Measurements from ENCODE around the gene TMCO4. TPM values are rescaled to one million over a fixed set of nuclear protein-coding genes. Genes with fewer than 3 reads are reported as not detected.
A peak's percentile ranks its signal among the peaks of the same experiment; 100 is the strongest.

The TMCO4 gene
- total and polyA plus RNA-seq, 2 of the 4 experiments (the other 2 are of a cell fraction), result 7.3 to 8.6 TPM

DNA sequence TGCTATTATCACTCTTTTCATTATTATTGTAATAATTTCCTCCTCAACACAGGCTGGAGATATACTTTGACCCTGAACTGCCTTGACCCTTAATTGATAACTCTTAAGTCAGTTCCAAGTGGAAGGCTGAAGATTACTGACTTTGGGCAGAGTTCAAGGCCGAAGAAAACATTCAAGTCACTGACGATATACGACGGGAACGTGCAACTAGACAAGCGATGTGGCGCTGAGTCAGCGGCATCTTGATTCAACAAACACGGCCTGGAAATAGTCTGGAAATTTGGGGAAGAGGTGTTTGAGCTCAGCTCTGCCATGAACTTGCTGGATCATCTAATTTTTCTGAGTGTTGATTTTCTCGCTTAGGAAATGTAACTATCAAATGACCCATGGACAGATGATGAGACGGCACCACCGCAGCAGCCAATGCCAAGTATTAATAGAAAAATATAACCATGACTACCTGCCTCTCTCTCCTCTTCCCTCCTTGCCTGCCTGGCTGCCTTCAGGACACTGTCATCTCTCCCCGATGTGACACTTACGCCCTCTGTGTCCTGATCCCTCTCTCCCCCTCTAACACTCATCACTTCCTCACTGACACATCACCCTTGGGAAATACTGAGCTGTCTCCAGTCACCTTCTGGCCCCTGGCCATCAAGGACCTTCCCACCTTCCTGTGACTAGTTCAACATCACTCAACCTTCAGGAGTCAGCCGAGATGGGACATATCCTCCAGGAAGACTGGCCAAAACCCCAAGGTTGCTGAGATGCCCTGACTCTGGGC lies 49.4 kb downstream of the TMCO4 start:
- H2BK120ac ChIP-seq (ENCODE audit: low read depth, low read length), result no peak overlapping the region
- in situ Hi-C loops (cut with MboI; ENCODE audit: low sequenced_read_pairs) (no loop called here), intact Hi-C loops (cut with micrococcal nuclease) (no loop called here), dilution Hi-C loops (cut with HindIII; ENCODE audit: low sequenced_read_pairs, unreplicated experiment) (no loop called here)
- H3K14ac ChIP-seq (replicated peaks; ENCODE audit: low read depth, low read length), result no peak overlapping the region
- H3K4me1 ChIP-seq (ENCODE audit: control insufficient read depth, insufficient read depth, low read length), result no peaks in the 10 kb centered on the region
- no peaks in the 10 kb centered on the region for H3K9me3 ChIP-seq (ENCODE audit: control insufficient read depth, insufficient read depth, low read length)
- no peak overlapping the region for H4K5ac ChIP-seq (ENCODE audit: low read depth, low read length)
- DNase-seq (peak; percentile 46), ATAC-seq (ENCODE audit: low read depth) (no peak)
- H3K27me3 ChIP-seq (ENCODE audit: control insufficient read depth, insufficient read depth, low read length), result no peaks in the 10 kb centered on the region
- H3K18ac ChIP-seq (ENCODE audit: low read depth, low read length), result no peak overlapping the region
- H3K27ac ChIP-seq (ENCODE audit: insufficient read depth, low read length), result no peak overlapping the region
- H2AK5ac ChIP-seq (ENCODE audit: low read depth, low read length), result no peak overlapping the region
- H2AFZ ChIP-seq (replicated peaks; ENCODE audit: low read length, poor library complexity), result no peak overlapping the region
- peaks cover 23% of the 10 kb centered on the region for H3K36me3 ChIP-seq (ENCODE audit: control insufficient read depth, insufficient read depth, low read length)
- ChIA-PET CTCF (no interaction called here), POLR2A (ENCODE audit: unreplicated experiment) (no interaction called here)
- H4K20me1 ChIP-seq (ENCODE audit: insufficient read depth, low read length), result no peaks in the 10 kb centered on the region
- no peak overlapping the region for H3K9ac ChIP-seq (ENCODE audit: low read depth, low read length)
- no peak overlapping the region for H3K4ac ChIP-seq (ENCODE audit: low read depth, low read length)
- H4K8ac ChIP-seq (ENCODE audit: low read depth in 2 of 2, low read length in 2 of 2), result no peak overlapping the region
- H3K23ac ChIP-seq (ENCODE audit: low read depth, low read length), result no peak overlapping the region
- no peak overlapping the region for H4K91ac ChIP-seq (ENCODE audit: insufficient read depth, low read depth, low read length)
- no peak overlapping the region for H3K56ac ChIP-seq (ENCODE audit: extremely low read depth, insufficient read depth, low read length)
- H2AK9ac ChIP-seq (replicated peaks; ENCODE audit: low read depth, low read length, poor library complexity), result peak overlapping the region; percentile 23
- 0 out of 4 replicates have a peak, but pooled peaks cover 0 to 3% of the 10 kb centered on the region in 2 experiments for H3K79me1 ChIP-seq (ENCODE audit: low read depth in 1 of 2, low read length in 2 of 2)
- no peak overlapping the region for H3K4me2 ChIP-seq (ENCODE audit: low read depth, low read length)
- no peak overlapping the region for H3K4me3 ChIP-seq (ENCODE audit: insufficient read depth, low read depth, low read length)
- H2BK20ac ChIP-seq (ENCODE audit: low read depth, low read length), result no peak overlapping the region
- WGBS, 2 experiments (ENCODE audit: extremely low coverage in 2 of 2, insufficient read length in 1 of 2), result 64% methylated on average over 11 of the region's 15 CpGs; no CpG with 5 or more reads in 1 of the 2 experiments
- H3K9me1 ChIP-seq (ENCODE audit: insufficient read depth, low read length), result no peaks in the 10 kb centered on the region; the same call in 1 of the 2 replicates
- BruUV-seq (replicated peaks), result no TSS peak
- no peak for TF ChIP-seq RCOR1 (IDR thresholded peaks at IDR 0.05; ENCODE audit: insufficient replicate concordance, low read length)
- TF ChIP-seq BHLHE40 (IDR thresholded peaks at IDR 0.05; ENCODE audit: low read depth, low read length), result no peak
- TF ChIP-seq, protein P1, sequence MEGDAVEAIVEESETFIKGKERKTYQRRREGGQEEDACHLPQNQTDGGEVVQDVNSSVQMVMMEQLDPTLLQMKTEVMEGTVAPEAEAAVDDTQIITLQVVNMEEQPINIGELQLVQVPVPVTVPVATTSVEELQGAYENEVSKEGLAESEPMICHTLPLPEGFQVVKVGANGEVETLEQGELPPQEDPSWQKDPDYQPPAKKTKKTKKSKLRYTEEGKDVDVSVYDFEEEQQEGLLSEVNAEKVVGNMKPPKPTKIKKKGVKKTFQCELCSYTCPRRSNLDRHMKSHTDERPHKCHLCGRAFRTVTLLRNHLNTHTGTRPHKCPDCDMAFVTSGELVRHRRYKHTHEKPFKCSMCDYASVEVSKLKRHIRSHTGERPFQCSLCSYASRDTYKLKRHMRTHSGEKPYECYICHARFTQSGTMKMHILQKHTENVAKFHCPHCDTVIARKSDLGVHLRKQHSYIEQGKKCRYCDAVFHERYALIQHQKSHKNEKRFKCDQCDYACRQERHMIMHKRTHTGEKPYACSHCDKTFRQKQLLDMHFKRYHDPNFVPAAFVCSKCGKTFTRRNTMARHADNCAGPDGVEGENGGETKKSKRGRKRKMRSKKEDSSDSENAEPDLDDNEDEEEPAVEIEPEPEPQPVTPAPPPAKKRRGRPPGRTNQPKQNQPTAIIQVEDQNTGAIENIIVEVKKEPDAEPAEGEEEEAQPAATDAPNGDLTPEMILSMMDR (conservative IDR thresholded peaks at IDR 0.05; ENCODE audit: low read depth, low read length), result no peak
- TF ChIP-seq RAD21 (IDR thresholded peaks at IDR 0.05; ENCODE audit: low read length), result no peak
- TF ChIP-seq MXI1 (IDR thresholded peaks at IDR 0.05; ENCODE audit: borderline replicate concordance, low read depth, low read length), result no peak
- no peak for TF ChIP-seq MAZ (IDR thresholded peaks at IDR 0.05; ENCODE audit: borderline replicate concordance, low read depth, low read length)
- TF ChIP-seq MAFK (IDR thresholded peaks at IDR 0.05; ENCODE audit: low read depth, low read length), result peak; percentile 79
- TF ChIP-seq FOS (IDR thresholded peaks at IDR 0.05; ENCODE audit: low read depth, low read length), result peak; percentile 25; the same call in 1 of the 2 replicates
- no peak for TF ChIP-seq NFE2L2 (IDR thresholded peaks at IDR 0.05; ENCODE audit: low read depth, low read length)
- no peak for TF ChIP-seq SMC3 (IDR thresholded peaks at IDR 0.05; ENCODE audit: low read depth, low read length)
- TF ChIP-seq CEBPB (IDR thresholded peaks at IDR 0.05; ENCODE audit: low read depth, low read length), result peak; percentile 62; the same call in 1 of the 2 replicates
- no peak overlapping the region for H2BK5ac ChIP-seq (ENCODE audit: low read depth, low read length, poor library complexity, severe bottlenecking)
- H2BK15ac ChIP-seq (ENCODE audit: low read depth, low read length), result no peak overlapping the region
